K562 (cell line): Measurements from ENCODE around the gene HEXIM1. TPM values are rescaled to one million over a fixed set of nuclear protein-coding genes. Genes with fewer than 3 reads are reported as not detected.

Experiments
- ATAC-seq: fragments of 200-7000 bp; cut with Tn5 transposase; 3 replicates; pipeline ENCODE4 v1.9.1; 2020; ENCODE audit warnings: moderate library complexity
- BruUV-seq: library from RNA; stranded (reverse); fragments of 400-500 nt; replicated peaks from 2 replicates; lab custom pipeline; 2021; lab: Mats Ljungman, UMichigan
- CTCF ChIA-PET: fragments of 300-600 bp; formaldehyde crosslinking; extraction: SDS; loops from one replicate; lab custom pipeline; 2021; ENCODE audit warnings: low intra/inter-chr PET ratio; lab: Yijun Ruan, JAX
- POLR2A ChIA-PET: fragments of 300-600, 350-650 bp; sonication (Branson Sonifier 250); formaldehyde crosslinking; extraction: SDS; loops from one replicate; lab custom pipeline; 2021; ENCODE audit warnings: antibody characterized with exemption, inconsistent platforms; lab: Yijun Ruan, JAX
- DNase-seq, 4 experiments: peaks; one replicate each; pipeline versions ENCODE4 v3.0.0 to v3.0.0-alpha.2; 2011 to 2018; ENCODE audit warnings: low spot score in 3 of 4, mixed read lengths in 3 of 4; ENCODE audit errors: extremely low read depth in 1 of 4
- FAIRE-seq: peaks from 2 replicates; lab custom pipeline; 2011; peaks lifted over from hg19 to GRCh38; lab: Jason Lieb, UNC
- H2AFZ ChIP-seq: 2 replicates; pipeline ENCODE4 v1.6.0; 2011; ENCODE audit warnings: low read depth, low read length, control low read depth, inconsistent platforms
- H3K27ac ChIP-seq: fragments of 200-600 bp; 3 replicates; pipeline ENCODE4 v1.8.0; 2011; ENCODE audit warnings: low read depth, mild to moderate bottlenecking, control low read depth, inconsistent platforms, low read length, moderate library complexity, mixed read lengths; ENCODE audit errors: extremely low read depth
- H3K27me3 ChIP-seq, 2 experiments: fragments of 300-600 bp in 1 of 2; 2 replicates in 1 of 2; 3 replicates in 1 of 2; pipeline versions ENCODE4 v1.6.0 to v1.8.0; 2011; ENCODE audit warnings: inconsistent platforms in 2 of 2, low read length in 2 of 2, mild to moderate bottlenecking in 1 of 2, mixed read lengths in 1 of 2, moderate library complexity in 1 of 2; ENCODE audit not compliant: control insufficient read depth in 2 of 2, insufficient read depth in 2 of 2
- H3K36me3 ChIP-seq: fragments of 300-600 bp; 3 replicates; pipeline ENCODE4 v1.8.0; 2011; ENCODE audit warnings: mild to moderate bottlenecking, low read length, inconsistent platforms; ENCODE audit not compliant: control insufficient read depth, insufficient read depth
- H3K4me1 ChIP-seq, 2 experiments: fragments of 200-600 bp in 1 of 2; replicated peaks in 1 of 2; 2 replicates in 1 of 2; 3 replicates in 1 of 2; pipeline versions ENCODE4 v1.5.1 to v1.8.0; 2011; ENCODE audit warnings: inconsistent platforms in 2 of 2, low read length in 2 of 2, mild to moderate bottlenecking in 1 of 2, mixed read lengths in 1 of 2, moderate library complexity in 1 of 2; ENCODE audit not compliant: control insufficient read depth in 2 of 2, insufficient read depth in 2 of 2
- H3K4me2 ChIP-seq: 2 replicates; pipeline ENCODE4 v1.6.1; 2011; ENCODE audit warnings: low read length, control low read depth, inconsistent platforms, mixed read lengths; ENCODE audit not compliant: insufficient read depth
- H3K4me3 ChIP-seq: fragments of 200-600 bp; sonication (generic), shearing (Covaris generic); 2 replicates; pipeline ENCODE4 v1.5.1; 2016; ENCODE audit warnings: control low read depth, inconsistent platforms
- H3K79me2 ChIP-seq: fragments of 200-600 bp; 3 replicates; pipeline ENCODE4 v1.8.0; 2011; ENCODE audit warnings: low read length, inconsistent platforms; ENCODE audit not compliant: control insufficient read depth, insufficient read depth
- H3K9ac ChIP-seq, 2 experiments: 2 replicates each; pipeline versions ENCODE4 v1.6.0 to v1.6.1; 2011; ENCODE audit warnings: low read depth in 2 of 2, low read length in 2 of 2, control low read depth in 1 of 2, inconsistent platforms in 1 of 2, mild to moderate bottlenecking in 1 of 2, mixed read lengths in 1 of 2; ENCODE audit not compliant: insufficient read depth in 1 of 2
- H3K9me1 ChIP-seq: one replicate; pipeline ENCODE4 v1.6.0; 2011; ENCODE audit warnings: inconsistent platforms, mild to moderate bottlenecking, low read length, moderate library complexity; ENCODE audit not compliant: control insufficient read depth, insufficient read depth
- H3K9me3 ChIP-seq: replicated peaks from 2 replicates; pipeline ENCODE4 v1.5.1; 2011; ENCODE audit warnings: low read depth, low read length, inconsistent platforms; ENCODE audit not compliant: control insufficient read depth, insufficient read depth
- H4K20me1 ChIP-seq: replicated peaks from 2 replicates; pipeline ENCODE4 v1.6.1; 2011; ENCODE audit warnings: low read length, inconsistent platforms, mixed read lengths; ENCODE audit not compliant: control insufficient read depth, insufficient read depth
- ADNP ChIP-seq: fragments of 200-800 bp; sonication (Bioruptor generic); IDR thresholded peaks from 2 replicates; pipeline ENCODE4 v1.6.1; 2016; ENCODE audit warnings: missing genetic modification characterization, missing compliant biosample characterization
- CCAR2 ChIP-seq: fragments of 200-400 bp; formaldehyde crosslinking; IDR thresholded peaks from 2 replicates; pipeline ENCODE4 v1.6.1; 2017; ENCODE audit warnings: mild to moderate bottlenecking, low read depth, low read length
- RAD51 ChIP-seq: fragments of 450-650 bp; IDR thresholded peaks from 2 replicates; pipeline ENCODE4 v1.7.1; 2016; ENCODE audit warnings: low read depth, mild to moderate bottlenecking, borderline replicate concordance
- RBM15 ChIP-seq: fragments of 200-400 bp; formaldehyde crosslinking; IDR thresholded peaks from 2 replicates; pipeline ENCODE4 v1.6.1; 2018; ENCODE audit warnings: mild to moderate bottlenecking, low read length, moderate library complexity; ENCODE audit not compliant: insufficient read depth
- RCOR1 ChIP-seq, 2 experiments: IDR thresholded peaks; 2 replicates each; pipeline ENCODE4 v1.6.1; 2012; ENCODE audit warnings: low read depth in 2 of 2, low read length in 2 of 2, borderline replicate concordance in 1 of 2, improper control_type of control experiment in 1 of 2
- RNF2 ChIP-seq: sonication (generic); IDR thresholded peaks from 2 replicates; pipeline ENCODE4 v1.6.1; 2016
- TCF3 ChIP-seq: sonication (generic); formaldehyde crosslinking; IDR thresholded peaks from 2 replicates; pipeline ENCODE4 v1.4.0; 2020; ENCODE audit warnings: mild to moderate bottlenecking, missing genetic modification reagents
- ZFX ChIP-seq: sonication (generic); formaldehyde crosslinking; IDR thresholded peaks from 2 replicates; pipeline ENCODE4 v1.8.0; 2022; ENCODE audit warnings: mild to moderate bottlenecking, missing genetic modification reagents, moderate library complexity
- ZNF263 ChIP-seq: sonication (generic); formaldehyde crosslinking; IDR thresholded peaks from 2 replicates; pipeline ENCODE4 v1.8.0; 2022; ENCODE audit warnings: mild to moderate bottlenecking, missing genetic modification reagents, borderline replicate concordance
- WGBS: fragments of 100-300 bp; shearing (Covaris generic); methylation state at CpG from one replicate; pipeline ENCODE4 v1.1.6; 2016; ENCODE audit warnings: low coverage, mixed read lengths; ENCODE audit not compliant: insufficient coverage; ENCODE audit errors: missing lambda C conversion rate; 5-methylcytosine and 5-hydroxymethylcytosine counted together
- in situ Hi-C: fragments of 300-500 bp; cut with MboI; formaldehyde crosslinking; loops from 4 replicates; pipeline ENCODE4 v1.15.0; 2018; ENCODE audit warnings: inconsistent platforms, mixed read lengths
- intact Hi-C: fragments of 100-400 bp; cut with micrococcal nuclease; formaldehyde crosslinking; loops from 2 replicates; pipeline ENCODE4 v1.14.2; 2022
- polyA plus RNA-seq, 8 experiments: library from polyadenylated mRNA; depleted of rRNA in 4 of 8; stranded (reverse) in 5 of 8; unstranded in 3 of 8; fragments of >200 nt; fragmentation: Nextera tagmentation in 2 of 8; fragmentation: Illumina TruSeq in 1 of 8; extraction: Ambion mirVana in 2 of 8; extraction: Trizol in 1 of 8; gene quantifications; 2 replicates each; pipeline versions ENCODE4 v1.2.1 to v1.2.3, GENCODE V29; 2011 to 2014; ENCODE audit warnings: inconsistent platforms in 1 of 8, missing spikeins in 1 of 8
- total RNA-seq, 7 experiments: library from RNA; depleted of rRNA in 6 of 7; stranded (reverse); fragments of >200 nt in 6 of 7; fragmentation: Illumina TruSeq in 2 of 7; extraction: Trizol in 2 of 7; gene quantifications; 2 replicates each; pipeline versions ENCODE4 v1.2.1 to v1.2.3, GENCODE V29; 2011 to 2021; ENCODE audit warnings: low replicate concordance in 1 of 7
- TF ChIP-seq, protein P1 (sequence below): fragments of 450-650 bp; IDR thresholded peaks from 2 replicates; pipeline ENCODE4 v1.6.1; 2014; ENCODE audit warnings: low read depth, mild to moderate bottlenecking, moderate library complexity, borderline replicate concordance
- TF ChIP-seq, protein P2 (sequence below): fragments of 450-650 bp; IDR thresholded peaks from 2 replicates; pipeline ENCODE4 v1.6.1; 2018; ENCODE audit not compliant: partially characterized antibody

HEXIM1 gene
- total and polyA plus RNA-seq, 9 of the 15 experiments (the other 6 are each of a cell fraction or from before 2014, with no cell fraction given), result 1.4 to 28.3 (median 9.1) TPM

GRCh38 chr17:45132572-45133463, 15.5 kb upstream of the HEXIM1 start (continued):
- 0 out of 2 replicates have a peak, but pooled peaks have one; percentile 14 for TF ChIP-seq TCF3 (CRISPR knock-in tag)
- TF ChIP-seq, protein P1, sequence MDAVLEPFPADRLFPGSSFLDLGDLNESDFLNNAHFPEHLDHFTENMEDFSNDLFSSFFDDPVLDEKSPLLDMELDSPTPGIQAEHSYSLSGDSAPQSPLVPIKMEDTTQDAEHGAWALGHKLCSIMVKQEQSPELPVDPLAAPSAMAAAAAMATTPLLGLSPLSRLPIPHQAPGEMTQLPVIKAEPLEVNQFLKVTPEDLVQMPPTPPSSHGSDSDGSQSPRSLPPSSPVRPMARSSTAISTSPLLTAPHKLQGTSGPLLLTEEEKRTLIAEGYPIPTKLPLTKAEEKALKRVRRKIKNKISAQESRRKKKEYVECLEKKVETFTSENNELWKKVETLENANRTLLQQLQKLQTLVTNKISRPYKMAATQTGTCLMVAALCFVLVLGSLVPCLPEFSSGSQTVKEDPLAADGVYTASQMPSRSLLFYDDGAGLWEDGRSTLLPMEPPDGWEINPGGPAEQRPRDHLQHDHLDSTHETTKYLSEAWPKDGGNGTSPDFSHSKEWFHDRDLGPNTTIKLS, result peak; percentile 34; the same call in 1 of the 2 replicates
- TF ChIP-seq, all 486 proteins: peak for 82

DNA sequence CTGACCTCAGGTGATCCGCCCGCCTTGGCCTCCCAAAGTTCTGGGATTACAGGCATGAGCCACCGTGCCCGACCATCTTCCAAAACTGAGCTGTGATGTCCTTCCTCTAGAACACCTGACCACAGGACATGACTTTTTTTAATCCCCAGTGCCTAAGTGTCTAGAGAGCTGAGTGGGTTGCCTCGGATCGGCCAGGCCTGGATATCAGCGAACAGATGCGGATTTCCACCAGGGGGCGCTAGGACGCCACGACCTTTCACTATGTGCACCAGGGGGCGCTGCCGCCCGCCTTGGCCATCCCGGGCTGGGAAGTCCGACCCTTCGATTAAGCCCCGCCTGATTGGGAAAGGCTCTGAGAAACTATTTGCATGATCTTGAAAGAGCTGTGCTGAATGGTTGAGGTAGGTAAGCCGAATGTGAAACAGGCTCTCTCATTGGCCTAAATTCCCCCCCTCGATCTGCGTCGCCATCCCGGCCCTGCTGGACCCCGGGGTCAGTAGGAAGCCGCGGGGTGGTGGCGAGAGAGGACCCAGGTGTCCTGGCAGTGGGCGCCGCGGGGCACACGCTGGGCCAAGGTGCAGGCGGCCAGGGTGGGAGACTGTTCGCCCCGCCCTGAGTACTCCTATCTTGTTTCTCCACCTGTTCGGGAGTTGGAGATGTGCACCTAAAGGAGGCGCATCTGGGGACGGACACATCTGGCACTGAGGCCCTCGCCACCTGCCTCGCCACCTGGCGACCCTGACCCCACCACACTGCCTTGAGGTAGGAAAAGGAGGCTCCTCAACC, 12.9 kb upstream of the HEXIM1 start, which contains the start of gene ACBD4:
Gene ACBD4, plus strand, starts transcription at position 496 of the 786 bp plus-strand sequence. CDS start 458 bp downstream, outside the sequence.
- Histone ChIP-seq H3K4me3 (peak within 1 kb of the TSS; percentile 52), H3K9ac (peak within 1 kb of the TSS; percentile 59 to 88), H3K4me2 (peak within 1 kb of the TSS; percentile 82), H3K27me3 (no peaks in the 10 kb centered on the region), H3K79me2 (peaks cover 7% of the 10 kb centered on the region; the same call in 1 of the 3 replicates), H3K4me1 (peaks cover 11 to 49% of the 10 kb centered on the region in 2 experiments), H4K20me1 (no peaks in the 10 kb centered on the region; the same call in 1 of the 2 replicates), H2AFZ (peak within 1 kb of the TSS; percentile 90), H3K36me3 (no peaks in the 10 kb centered on the region), H3K9me1 (no peaks in the 10 kb centered on the region), H3K9me3 (no peaks in the 10 kb centered on the region; the same call in 1 of the 2 replicates), H3K27ac (peak within 1 kb of the TSS; percentile 74; the same call in 2 of the 3 replicates)
- ChIA-PET CTCF (interaction anchor here (0.6 to 6.2 kb wide), 14 partner anchors 9 to 842 kb away, joined by 3 to 165 read pairs (median 5); partner anchors contain the start of genes HEXIM1 and HEXIM2), POLR2A (interaction anchor here (0.6 to 7.1 kb wide), 14 partner anchors 9 to 191 kb away, joined by 3 to 119 read pairs (median 4); partner anchors contain the start of genes HEXIM1 and HEXIM2)
- 6% methylated on average over 36 of the region's 40 CpGs for WGBS
- peak; percentile 81 to 98 (median 90) for DNase-seq
- in situ Hi-C loops (loop anchor here (5.0 kb wide), 1 partner anchor 62 kb away; no protein-coding TSS in a partner anchor), intact Hi-C loops (loop anchor here (1.0 to 5.0 kb wide), 3 partner anchors 13 to 252 kb away; partner anchors contain the start of gene HEXIM1)
- BruUV-seq, result no TSS peak
- FAIRE-seq, result peak; percentile 100
- ATAC-seq, result peak; percentile 90
- TF ChIP-seq, protein P2, sequence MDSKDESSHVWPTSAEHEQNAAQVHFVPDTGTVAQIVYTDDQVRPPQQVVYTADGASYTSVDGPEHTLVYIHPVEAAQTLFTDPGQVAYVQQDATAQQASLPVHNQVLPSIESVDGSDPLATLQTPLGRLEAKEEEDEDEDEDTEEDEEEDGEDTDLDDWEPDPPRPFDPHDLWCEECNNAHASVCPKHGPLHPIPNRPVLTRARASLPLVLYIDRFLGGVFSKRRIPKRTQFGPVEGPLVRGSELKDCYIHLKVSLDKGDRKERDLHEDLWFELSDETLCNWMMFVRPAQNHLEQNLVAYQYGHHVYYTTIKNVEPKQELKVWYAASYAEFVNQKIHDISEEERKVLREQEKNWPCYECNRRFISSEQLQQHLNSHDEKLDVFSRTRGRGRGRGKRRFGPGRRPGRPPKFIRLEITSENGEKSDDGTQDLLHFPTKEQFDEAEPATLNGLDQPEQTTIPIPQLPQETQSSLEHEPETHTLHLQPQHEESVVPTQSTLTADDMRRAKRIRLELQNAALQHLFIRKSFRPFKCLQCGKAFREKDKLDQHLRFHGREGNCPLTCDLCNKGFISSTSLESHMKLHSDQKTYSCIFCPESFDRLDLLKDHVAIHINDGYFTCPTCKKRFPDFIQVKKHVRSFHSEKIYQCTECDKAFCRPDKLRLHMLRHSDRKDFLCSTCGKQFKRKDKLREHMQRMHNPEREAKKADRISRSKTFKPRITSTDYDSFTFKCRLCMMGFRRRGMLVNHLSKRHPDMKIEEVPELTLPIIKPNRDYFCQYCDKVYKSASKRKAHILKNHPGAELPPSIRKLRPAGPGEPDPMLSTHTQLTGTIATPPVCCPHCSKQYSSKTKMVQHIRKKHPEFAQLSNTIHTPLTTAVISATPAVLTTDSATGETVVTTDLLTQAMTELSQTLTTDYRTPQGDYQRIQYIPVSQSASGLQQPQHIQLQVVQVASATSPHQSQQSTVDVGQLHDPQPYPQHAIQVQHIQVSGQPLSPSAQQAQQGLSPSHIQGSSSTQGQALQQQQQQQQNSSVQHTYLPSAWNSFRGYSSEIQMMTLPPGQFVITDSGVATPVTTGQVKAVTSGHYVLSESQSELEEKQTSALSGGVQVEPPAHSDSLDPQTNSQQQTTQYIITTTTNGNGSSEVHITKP, result peak; percentile 95
- TF ChIP-seq ZFX (peak; percentile 76), CCAR2 (no peak), RCOR1 (IDR thresholded peaks at IDR 0.05; ENCODE audit: borderline replicate concordance in 1 of 2, low read depth in 2 of 2, low read length in 2 of 2) (peak in 1 of 2 experiments; percentile 80; a peak in 3 of 4 replicates), RBM15 (no peak), RNF2 (no peak; the same call in 1 of the 2 replicates), ZNF263 (peak; percentile 79; the same call in 1 of the 2 replicates), RAD51 (0 out of 2 replicates have a peak, but pooled peaks have one; percentile 5), ADNP (tag) (peak; percentile 66; the same call in 1 of the 2 replicates)
